ENCODE data around the gene ZACN. TPM values are rescaled to one million over a fixed set of nuclear protein-coding genes. Genes with fewer than 3 reads are reported as not detected.

ZACN gene
- total and polyA plus RNA-seq, 10 donors = 0.17 to 1.9 (median 1.0) TPM; not detected in 5

DNA sequence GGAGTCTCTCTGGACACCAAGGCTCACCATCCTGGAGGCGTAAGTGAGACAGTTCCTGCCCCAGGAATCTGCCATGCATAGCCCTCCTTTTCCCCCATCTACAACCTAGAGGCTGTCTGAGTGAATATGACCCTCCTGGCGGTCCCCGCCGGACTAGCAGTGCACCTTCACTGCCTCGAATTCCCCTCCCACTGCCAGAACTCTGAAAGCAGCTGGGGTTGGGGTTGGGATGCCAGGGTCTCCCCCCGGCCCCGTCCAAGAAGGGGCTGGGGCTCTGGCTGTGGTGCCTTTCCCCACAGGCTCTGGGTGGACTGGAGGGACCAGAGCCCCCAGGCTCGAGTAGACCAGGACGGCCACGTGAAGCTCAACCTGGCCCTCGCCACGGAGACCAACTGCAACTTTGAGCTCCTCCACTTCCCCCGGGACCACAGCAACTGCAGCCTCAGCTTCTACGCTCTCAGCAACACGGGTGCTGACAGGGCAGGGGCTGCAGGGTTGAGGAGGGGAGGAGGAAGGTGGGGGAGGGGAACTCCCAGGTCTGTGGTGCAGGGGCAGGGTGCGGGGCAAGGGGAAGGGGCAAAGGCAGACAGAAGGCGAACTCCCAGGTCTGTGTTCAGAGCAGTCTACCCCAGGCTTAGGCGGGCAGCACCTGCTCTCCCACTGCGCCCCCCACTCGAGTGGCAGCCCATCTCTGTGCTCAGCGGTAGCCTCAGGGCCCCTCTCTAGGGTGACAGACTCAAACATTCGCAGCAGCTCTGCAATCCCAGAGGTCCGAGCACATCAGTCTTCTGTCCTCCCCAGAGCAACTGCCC is 1.2 kb downstream of the ZACN start:
- Histone ChIP-seq H3K4me3 (no peak overlapping the region), H3K36me3 (peaks cover 1 to 40% (median 30%) of the 10 kb centered on the region in 6 donors), H3K9me3 (no peaks in the 10 kb centered on the region), H3K27ac (no peak overlapping the region), H3K4me1 (peaks cover 19 to 55% (median 30%) of the 10 kb centered on the region in 6 donors), H3K27me3 (replicated peaks in 1 of 7) (peaks cover 10 to 56% (median 46%) of the 10 kb centered on the region in 7 donors)
- intact Hi-C loops (cut with DNase I; ENCODE audit: low total_unique reads) = no loop called here
- no peak for DNase-seq
- WGBS, 5 donors = 3 to 12% (median 8%) methylated on average over 17 to 23 of the region's 23 CpGs
- TF ChIP-seq POLR2AphosphoS5 (IDR thresholded peaks at IDR 0.05) (peak in 2 of 3 donors; percentile 56 to 58), POLR2A (IDR thresholded peaks at IDR 0.05) (no peak)
- TF ChIP-seq, protein P1, sequence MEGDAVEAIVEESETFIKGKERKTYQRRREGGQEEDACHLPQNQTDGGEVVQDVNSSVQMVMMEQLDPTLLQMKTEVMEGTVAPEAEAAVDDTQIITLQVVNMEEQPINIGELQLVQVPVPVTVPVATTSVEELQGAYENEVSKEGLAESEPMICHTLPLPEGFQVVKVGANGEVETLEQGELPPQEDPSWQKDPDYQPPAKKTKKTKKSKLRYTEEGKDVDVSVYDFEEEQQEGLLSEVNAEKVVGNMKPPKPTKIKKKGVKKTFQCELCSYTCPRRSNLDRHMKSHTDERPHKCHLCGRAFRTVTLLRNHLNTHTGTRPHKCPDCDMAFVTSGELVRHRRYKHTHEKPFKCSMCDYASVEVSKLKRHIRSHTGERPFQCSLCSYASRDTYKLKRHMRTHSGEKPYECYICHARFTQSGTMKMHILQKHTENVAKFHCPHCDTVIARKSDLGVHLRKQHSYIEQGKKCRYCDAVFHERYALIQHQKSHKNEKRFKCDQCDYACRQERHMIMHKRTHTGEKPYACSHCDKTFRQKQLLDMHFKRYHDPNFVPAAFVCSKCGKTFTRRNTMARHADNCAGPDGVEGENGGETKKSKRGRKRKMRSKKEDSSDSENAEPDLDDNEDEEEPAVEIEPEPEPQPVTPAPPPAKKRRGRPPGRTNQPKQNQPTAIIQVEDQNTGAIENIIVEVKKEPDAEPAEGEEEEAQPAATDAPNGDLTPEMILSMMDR (IDR thresholded peaks at IDR 0.05 in 8 of 11, conservative IDR thresholded peaks at IDR 0.05 in 3 of 11) = no peak

DNA sequence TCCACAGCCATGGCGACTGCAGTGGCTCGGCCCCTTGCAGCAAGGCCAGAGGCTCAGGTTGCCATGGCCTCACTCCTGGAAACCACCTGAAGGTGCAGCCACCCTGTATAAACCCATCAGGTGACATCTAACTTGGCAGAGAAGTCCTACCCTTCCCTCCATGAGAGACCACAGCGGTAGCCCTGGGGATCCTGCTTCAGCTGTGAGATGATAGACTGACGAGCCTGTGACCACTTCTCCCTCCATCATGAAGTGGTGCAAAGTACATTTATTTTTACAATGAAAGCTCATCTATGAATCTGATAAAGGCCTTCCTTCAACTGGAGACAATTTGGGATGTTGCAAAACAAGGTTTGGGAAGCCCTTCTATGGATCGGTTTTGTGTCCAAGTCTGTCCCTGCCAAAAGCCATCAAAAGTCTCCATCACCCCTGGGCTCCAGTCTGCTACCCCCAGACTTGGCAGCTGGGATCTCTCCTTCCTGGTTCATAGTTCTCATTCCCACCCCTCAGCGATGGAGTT is 1.8 kb downstream of the ZACN start:
- DNase-seq = no peak
- TF ChIP-seq POLR2A (IDR thresholded peaks at IDR 0.05) = no peak
- peak in 1 of 3 donors; percentile 2 for TF ChIP-seq POLR2AphosphoS5 (IDR thresholded peaks at IDR 0.05)
- Histone ChIP-seq H3K4me1 (peaks cover 13 to 48% (median 23%) of the 10 kb centered on the region in 6 donors), H3K9me3 (no peaks in the 10 kb centered on the region), H3K36me3 (peaks cover 3 to 46% (median 36%) of the 10 kb centered on the region in 6 donors), H3K4me3 (no peak overlapping the region), H3K27ac (no peak overlapping the region), H3K27me3 (replicated peaks in 1 of 7) (peaks cover 9 to 49% (median 40%) of the 10 kb centered on the region in 7 donors)
- WGBS, 5 donors = 43 to 82% (median 58%) methylated on average over 4 to 6 of the region's 6 CpGs
- intact Hi-C loops (cut with DNase I; ENCODE audit: low total_unique reads) = no loop called here

DNA sequence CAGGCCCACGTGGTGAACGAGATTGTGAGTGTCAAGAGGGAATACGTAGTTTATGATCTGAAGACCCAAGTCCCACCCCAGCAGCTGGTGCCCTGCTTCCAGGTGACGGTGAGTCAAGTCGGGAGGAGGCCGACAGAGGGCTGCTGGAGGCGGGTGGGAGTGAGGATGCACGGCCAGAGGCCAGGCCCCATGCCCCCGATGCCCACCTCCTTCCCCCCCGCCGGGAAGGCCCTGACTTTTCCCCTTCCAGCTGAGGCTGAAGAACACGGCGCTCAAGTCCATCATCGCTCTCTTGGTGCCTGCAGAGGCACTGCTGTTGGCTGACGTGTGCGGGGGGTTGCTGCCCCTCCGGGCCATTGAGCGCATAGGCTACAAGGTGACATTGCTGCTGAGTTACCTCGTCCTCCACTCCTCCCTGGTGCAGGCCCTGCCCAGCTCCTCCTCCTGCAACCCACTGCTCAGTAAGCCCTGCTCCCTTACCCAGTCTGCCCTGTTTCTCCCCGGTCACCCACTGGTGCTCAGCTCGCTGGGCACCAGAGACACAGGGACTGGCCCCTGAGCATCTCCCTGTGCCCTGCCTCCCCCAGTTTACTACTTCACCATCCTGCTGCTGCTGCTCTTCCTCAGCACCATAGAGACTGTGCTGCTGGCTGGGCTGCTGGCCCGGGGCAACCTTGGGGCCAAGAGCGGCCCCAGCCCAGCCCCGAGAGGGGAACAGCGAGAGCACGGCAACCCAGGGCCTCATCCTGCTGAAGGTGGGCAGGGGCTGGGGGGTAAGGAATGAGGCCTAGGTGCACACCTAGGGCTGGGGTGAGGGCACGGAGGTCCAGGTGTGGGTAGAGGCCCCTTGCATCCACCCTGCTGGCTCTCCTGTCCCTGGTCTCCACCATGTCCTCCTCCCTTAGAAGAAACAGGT is 2.6 kb downstream of the ZACN start:
- Histone ChIP-seq H3K27me3 (replicated peaks in 1 of 7) (peaks cover 2 to 42% (median 32%) of the 10 kb centered on the region in 7 donors), H3K9me3 (no peaks in the 10 kb centered on the region), H3K4me1 (peaks cover 5 to 41% (median 16%) of the 10 kb centered on the region in 6 donors), H3K4me3 (no peak overlapping the region), H3K36me3 (peaks cover 3 to 53% (median 43%) of the 10 kb centered on the region in 6 donors), H3K27ac (no peak overlapping the region)
- intact Hi-C loops (cut with DNase I; ENCODE audit: low total_unique reads) = no loop called here
- TF ChIP-seq POLR2AphosphoS5 (IDR thresholded peaks at IDR 0.05) = peak in 2 of 3 donors; percentile 26 to 62
- TF ChIP-seq, protein P1 (IDR thresholded peaks at IDR 0.05 in 8 of 11, conservative IDR thresholded peaks at IDR 0.05 in 3 of 11) = no peak
- WGBS, 5 donors = 71 to 85% (median 83%) methylated on average over 21 to 27 of the region's 27 CpGs
- DNase-seq = no peak
